Smooth muscle cell (in vitro differentiated cells): ENCODE results near the gene TREH. TPM values are rescaled to one million over a fixed set of nuclear protein-coding genes. Genes with fewer than 3 reads are reported as not detected.

Experiments used
- DNase-seq: peaks from one replicate; lab custom pipeline; 2025; ENCODE audit not compliant: unreplicated experiment; lab: John Stamatoyannopoulos, UW
- H2AFZ ChIP-seq: fragments of 200-600 bp; sonication (generic); 2 replicates; pipeline ENCODE4 v1.6.0; 2016; ENCODE audit warnings: antibody characterized with exemption, low read depth, mild to moderate bottlenecking
- H3F3A ChIP-seq: fragments of 200-600 bp; sonication (generic); 2 replicates; pipeline ENCODE4 v1.6.0; 2017; ENCODE audit warnings: antibody characterized with exemption, low read depth
- H3K27ac ChIP-seq: fragments of 200-600 bp; sonication (generic); 2 replicates; pipeline ENCODE4 v1.5.1; 2016; ENCODE audit warnings: low read depth, mild to moderate bottlenecking
- H3K27me3 ChIP-seq: fragments of 200-600 bp; sonication (generic); 2 replicates; pipeline ENCODE4 v1.6.1; 2016; ENCODE audit warnings: low read depth, mild to moderate bottlenecking
- H3K36me3 ChIP-seq: fragments of 200-600 bp; sonication (generic); 2 replicates; pipeline ENCODE4 v1.5.1; 2016; ENCODE audit warnings: low read depth
- H3K4me1 ChIP-seq: fragments of 200-600 bp; sonication (generic); 2 replicates; pipeline ENCODE4 v1.5.1; 2016; ENCODE audit warnings: low read depth
- H3K4me2 ChIP-seq: fragments of 200-600 bp; sonication (generic); 2 replicates; pipeline ENCODE4 v1.6.0; 2016; ENCODE audit warnings: mild to moderate bottlenecking
- H3K4me3 ChIP-seq: fragments of 200-600 bp; sonication (generic); 2 replicates; pipeline ENCODE4 v1.5.1; 2016; ENCODE audit warnings: mild to moderate bottlenecking
- H3K79me2 ChIP-seq: fragments of 200-600 bp; sonication (generic); 2 replicates; pipeline ENCODE4 v1.6.0; 2016; ENCODE audit warnings: low read depth, mild to moderate bottlenecking
- H3K9ac ChIP-seq: fragments of 200-600 bp; sonication (generic); 2 replicates; pipeline ENCODE4 v1.6.0; 2016; ENCODE audit warnings: low read depth
- H3K9me3 ChIP-seq: fragments of 200-600 bp; sonication (generic); replicated peaks from 2 replicates; pipeline ENCODE4 v1.5.1; 2016; ENCODE audit warnings: low read depth
- H4K20me1 ChIP-seq: fragments of 200-600 bp; sonication (generic); 2 replicates; pipeline ENCODE4 v1.6.0; 2016; ENCODE audit warnings: low read depth
- WGBS: methylation state at CpG from one replicate; pipeline ENCODE4 v1.1.7; 2016; ENCODE audit warnings: low lambda C conversion rate; 5-methylcytosine and 5-hydroxymethylcytosine counted together
- polyA plus RNA-seq: library from polyadenylated mRNA; unstranded; fragments of >200 nt; fragmentation: Nextera tagmentation; extraction: Ambion mirVana; gene quantifications from 2 replicates; pipeline ENCODE4 v1.2.1, GENCODE V29; 2016
- total RNA-seq: library from RNA; depleted of rRNA; stranded (reverse); fragments of >200 nt; gene quantifications from 2 replicates; pipeline ENCODE4 v1.2.3, GENCODE V29; 2014
- TF ChIP-seq, protein P1 (sequence below): fragments of 200-600 bp; sonication (generic); IDR thresholded peaks from 2 replicates; pipeline ENCODE4 v1.5.1; 2017; ENCODE audit warnings: borderline replicate concordance, mild to moderate bottlenecking, antibody characterized with exemption; ENCODE audit not compliant: insufficient read depth, poor library complexity, severe bottlenecking

TREH gene
- total and polyA plus RNA-seq, 2 experiments from 2014 or later: 0.49 TPM; not detected in 1

- no peak overlapping the region for H2AFZ ChIP-seq
- H3F3A ChIP-seq: no peaks in the 10 kb centered on the region
- H3K4me1 ChIP-seq: peaks cover 21% of the 10 kb centered on the region
- peak overlapping the region; percentile 15 for H3K4me3 ChIP-seq
- no peak for DNase-seq
- peak overlapping the region; percentile 35 for H3K27ac ChIP-seq
- H3K27me3 ChIP-seq: no peaks in the 10 kb centered on the region
- TF ChIP-seq, protein P1, sequence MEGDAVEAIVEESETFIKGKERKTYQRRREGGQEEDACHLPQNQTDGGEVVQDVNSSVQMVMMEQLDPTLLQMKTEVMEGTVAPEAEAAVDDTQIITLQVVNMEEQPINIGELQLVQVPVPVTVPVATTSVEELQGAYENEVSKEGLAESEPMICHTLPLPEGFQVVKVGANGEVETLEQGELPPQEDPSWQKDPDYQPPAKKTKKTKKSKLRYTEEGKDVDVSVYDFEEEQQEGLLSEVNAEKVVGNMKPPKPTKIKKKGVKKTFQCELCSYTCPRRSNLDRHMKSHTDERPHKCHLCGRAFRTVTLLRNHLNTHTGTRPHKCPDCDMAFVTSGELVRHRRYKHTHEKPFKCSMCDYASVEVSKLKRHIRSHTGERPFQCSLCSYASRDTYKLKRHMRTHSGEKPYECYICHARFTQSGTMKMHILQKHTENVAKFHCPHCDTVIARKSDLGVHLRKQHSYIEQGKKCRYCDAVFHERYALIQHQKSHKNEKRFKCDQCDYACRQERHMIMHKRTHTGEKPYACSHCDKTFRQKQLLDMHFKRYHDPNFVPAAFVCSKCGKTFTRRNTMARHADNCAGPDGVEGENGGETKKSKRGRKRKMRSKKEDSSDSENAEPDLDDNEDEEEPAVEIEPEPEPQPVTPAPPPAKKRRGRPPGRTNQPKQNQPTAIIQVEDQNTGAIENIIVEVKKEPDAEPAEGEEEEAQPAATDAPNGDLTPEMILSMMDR: no peak
- no peaks in the 10 kb centered on the region for H3K9me3 ChIP-seq
- no peak overlapping the region for H3K9ac ChIP-seq
- peak overlapping the region; percentile 54 for H3K4me2 ChIP-seq
- H4K20me1 ChIP-seq: peaks cover 97% of the 10 kb centered on the region
- 40% methylated on average over 33 of the region's 41 CpGs for WGBS
- peaks cover 12% of the 10 kb centered on the region for H3K79me2 ChIP-seq
- no peaks in the 10 kb centered on the region for H3K36me3 ChIP-seq
These were observed 44.8 kb downstream of the TREH start for GRCh38 chr11:118634431-118635236.

DNA sequence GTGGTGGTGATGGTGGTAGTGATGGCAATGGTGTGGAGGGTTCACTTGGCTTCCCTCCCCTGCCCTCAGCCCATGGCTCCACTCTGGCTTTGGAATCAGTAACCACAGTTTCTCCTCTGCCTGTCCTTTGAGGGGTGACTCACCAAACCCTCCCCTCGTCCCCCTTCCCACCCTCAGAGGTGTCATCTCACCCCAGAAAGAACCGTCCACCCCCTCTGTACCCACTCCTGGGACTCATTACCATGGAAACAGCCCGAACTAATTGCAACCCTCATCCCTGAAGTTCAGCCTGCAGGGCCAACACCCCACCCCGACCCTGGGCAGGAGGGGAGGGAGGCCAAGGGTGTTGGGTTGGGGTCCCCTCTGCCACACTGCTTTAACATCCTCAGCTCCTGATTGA is 45.5 kb downstream of the TREH start:
- H3K79me2 ChIP-seq: peaks cover 12% of the 10 kb centered on the region
- TF ChIP-seq, protein P1: no peak
- H3K9me3 ChIP-seq: no peaks in the 10 kb centered on the region
- WGBS: 47% methylated on average over 4 of the region's 4 CpGs
- H3K27ac ChIP-seq: peak overlapping the region; percentile 35
- H3K4me3 ChIP-seq: no peak overlapping the region
- no peaks in the 10 kb centered on the region for H3K27me3 ChIP-seq
- peaks cover 99% of the 10 kb centered on the region for H4K20me1 ChIP-seq
- no peaks in the 10 kb centered on the region for H3F3A ChIP-seq
- no peak overlapping the region for H2AFZ ChIP-seq
- no peaks in the 10 kb centered on the region for H3K36me3 ChIP-seq
- no peak overlapping the region for H3K9ac ChIP-seq
- H3K4me2 ChIP-seq: peak overlapping the region; percentile 54
- H3K4me1 ChIP-seq: peaks cover 21% of the 10 kb centered on the region
- no peak for DNase-seq

GRCh38 chr11:118633319-118633690 is 46.1 kb downstream of the TREH start:
- Histone ChIP-seq H3K4me2 (no peak overlapping the region), H3K4me1 (peaks cover 21% of the 10 kb centered on the region), H3K9me3 (no peaks in the 10 kb centered on the region), H3K9ac (no peak overlapping the region), H3K4me3 (no peak overlapping the region), H2AFZ (no peak overlapping the region), H3K27me3 (no peaks in the 10 kb centered on the region), H4K20me1 (peaks cover 99% of the 10 kb centered on the region), H3K79me2 (peaks cover 11% of the 10 kb centered on the region), H3K27ac (no peak overlapping the region), H3F3A (no peaks in the 10 kb centered on the region), H3K36me3 (no peaks in the 10 kb centered on the region)
- WGBS: 90% methylated on average over 1 of the region's 1 CpG
- TF ChIP-seq, protein P1: no peak
- DNase-seq: no peak
